Activated CD4-positive, alpha-beta T cell treated with anti-CD3 and anti-CD28 coated beads, Interleukin-2, amount 50 U/mL, for 48 hours (primary cell): ENCODE data around the gene KRTAP19-8.

Experiments used
- DNase-seq, 2 experiments: peaks; one replicate each; pipeline ENCODE4 v3.0.0-alpha.2; 2020

Gene KRTAP19-8

DNA sequence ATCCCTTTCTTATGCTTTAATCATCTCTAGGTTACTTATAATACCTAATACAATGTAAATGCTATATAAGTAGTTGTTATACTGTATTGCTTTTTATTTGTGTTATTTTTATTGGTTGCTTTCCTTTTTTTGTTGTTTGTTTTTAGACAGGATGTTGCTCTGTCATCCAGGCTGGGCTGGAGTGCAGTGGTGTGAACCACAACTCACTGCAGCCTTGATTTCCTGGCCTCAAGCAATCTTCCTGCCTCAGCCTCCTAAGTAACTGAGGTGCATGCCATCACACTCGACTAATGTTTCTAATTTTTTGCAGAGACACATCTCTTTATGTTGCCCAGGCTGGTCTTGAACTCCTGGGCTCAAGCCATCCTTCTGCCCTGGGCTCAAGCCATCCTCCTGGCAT, 26.9 kb downstream of the KRTAP19-8 start:
- DNase-seq, result no peak

DNA sequence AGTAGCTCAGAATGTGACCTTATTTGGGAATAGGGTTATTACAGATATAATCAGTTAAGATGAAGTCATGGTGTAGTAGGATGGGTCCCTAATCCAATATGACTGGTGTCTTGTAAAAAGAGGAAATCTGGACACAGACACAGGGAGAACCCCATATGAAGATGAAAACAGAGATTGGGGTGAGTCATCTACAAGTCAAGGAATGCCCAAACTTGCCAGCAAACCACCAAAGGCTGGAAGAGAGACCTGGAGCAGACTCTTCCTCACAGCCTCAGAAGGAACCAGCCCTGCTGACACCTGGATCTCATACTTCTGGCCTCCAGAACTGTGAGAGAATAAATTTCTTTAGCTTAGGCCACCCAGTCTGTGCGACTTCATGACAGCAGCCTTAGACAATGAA, 29.9 kb downstream of the KRTAP19-8 start:
- no peak for DNase-seq

DNA sequence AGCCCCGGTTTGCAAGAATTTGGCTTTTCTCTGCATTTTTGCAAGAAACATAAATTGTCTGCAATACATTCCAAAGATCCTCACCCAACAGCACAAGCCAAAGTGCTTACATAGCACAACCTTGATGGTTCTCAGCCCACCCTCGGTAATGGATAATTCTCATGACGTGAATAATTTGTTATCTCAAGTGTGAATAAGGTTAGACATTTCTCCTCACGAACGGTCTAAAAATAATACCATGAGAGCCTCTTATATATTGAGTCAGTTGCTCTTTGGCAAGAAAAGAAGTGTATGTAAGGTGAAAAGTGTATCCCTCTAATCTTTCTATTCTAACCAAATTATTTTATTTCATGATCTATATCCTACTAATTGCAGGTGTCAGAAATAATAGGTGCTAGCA, 33.3 kb downstream of the KRTAP19-8 start:
- no peak for DNase-seq

DNA sequence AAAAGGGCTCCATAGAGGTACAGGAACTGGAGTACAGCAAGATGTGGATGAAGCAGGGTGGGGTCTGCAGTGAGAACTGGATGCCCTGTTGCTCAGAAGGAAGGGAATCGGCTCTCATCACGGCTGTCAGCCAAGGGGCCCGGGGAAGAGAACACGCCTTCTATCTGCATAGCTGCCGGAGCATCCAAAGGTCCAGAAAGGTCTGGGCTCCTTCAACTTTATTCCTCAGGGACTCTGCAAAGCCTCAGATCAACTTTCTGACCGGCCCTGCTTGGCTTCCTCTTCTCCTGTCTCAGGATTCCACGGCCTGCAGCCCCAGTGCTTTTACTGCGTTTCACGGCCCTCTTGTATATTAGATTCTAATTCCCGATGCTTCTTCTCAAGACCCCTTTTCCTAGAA, 34.8 kb downstream of the KRTAP19-8 start:
- no peak for DNase-seq

DNA sequence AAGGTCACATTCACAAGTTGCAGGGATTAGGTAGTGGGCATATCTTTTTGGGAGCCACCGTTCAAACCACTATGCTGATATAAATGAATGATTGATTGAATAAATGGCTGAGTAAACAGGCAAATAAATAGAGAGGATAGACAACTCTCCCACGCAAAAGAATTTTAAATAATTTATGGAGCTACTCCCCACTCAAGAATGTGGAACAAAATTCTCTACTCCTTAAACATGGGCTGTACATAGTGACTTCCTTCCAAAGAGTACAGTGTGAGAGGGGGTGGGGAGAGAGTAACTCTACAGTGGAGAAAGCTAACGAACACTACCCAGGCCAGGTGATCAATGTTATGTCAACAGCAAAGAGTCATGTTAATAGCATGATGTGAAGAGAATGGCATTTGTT, 40.7 kb downstream of the KRTAP19-8 start:
- DNase-seq, result no peak

DNA sequence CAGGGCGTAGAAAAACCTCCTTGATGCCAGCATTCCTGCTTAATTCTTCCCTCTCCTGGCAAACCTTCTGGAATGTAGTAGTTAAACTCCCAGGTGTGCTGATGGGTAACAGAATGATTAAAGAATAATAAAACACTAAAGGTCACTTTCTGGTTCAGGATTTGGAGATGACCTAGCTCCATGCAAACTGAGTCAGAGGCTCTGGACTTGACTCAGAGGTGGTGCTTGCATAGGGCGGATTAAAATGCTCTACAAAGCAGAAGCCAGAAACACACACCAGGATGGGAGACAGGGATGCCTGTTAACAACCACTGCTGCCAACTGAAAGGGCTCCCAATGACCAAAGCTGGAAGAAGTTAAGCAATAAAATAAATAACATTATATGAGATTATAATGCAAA, 41.5 kb downstream of the KRTAP19-8 start:
- DNase-seq, result no peak

DNA sequence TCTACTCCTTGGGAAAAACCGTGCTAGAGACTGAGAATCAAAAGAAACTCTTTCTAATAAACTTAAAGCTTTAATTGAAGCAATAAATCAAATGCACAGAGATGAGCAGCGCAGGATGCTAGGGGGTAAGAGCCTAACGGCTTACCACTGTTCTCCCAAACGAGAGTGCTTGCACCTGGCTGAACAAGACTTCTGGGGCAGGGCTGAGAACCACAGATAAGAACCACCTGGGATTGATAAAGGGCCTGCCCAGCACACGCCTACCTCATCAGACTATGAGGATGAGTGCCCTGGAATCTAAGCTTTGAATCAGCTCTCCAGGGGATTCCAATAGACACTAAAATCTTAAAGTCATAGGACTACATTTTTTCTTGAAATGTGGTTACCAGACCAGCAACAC, 43.3 kb downstream of the KRTAP19-8 start:
- no peak for DNase-seq

DNA sequence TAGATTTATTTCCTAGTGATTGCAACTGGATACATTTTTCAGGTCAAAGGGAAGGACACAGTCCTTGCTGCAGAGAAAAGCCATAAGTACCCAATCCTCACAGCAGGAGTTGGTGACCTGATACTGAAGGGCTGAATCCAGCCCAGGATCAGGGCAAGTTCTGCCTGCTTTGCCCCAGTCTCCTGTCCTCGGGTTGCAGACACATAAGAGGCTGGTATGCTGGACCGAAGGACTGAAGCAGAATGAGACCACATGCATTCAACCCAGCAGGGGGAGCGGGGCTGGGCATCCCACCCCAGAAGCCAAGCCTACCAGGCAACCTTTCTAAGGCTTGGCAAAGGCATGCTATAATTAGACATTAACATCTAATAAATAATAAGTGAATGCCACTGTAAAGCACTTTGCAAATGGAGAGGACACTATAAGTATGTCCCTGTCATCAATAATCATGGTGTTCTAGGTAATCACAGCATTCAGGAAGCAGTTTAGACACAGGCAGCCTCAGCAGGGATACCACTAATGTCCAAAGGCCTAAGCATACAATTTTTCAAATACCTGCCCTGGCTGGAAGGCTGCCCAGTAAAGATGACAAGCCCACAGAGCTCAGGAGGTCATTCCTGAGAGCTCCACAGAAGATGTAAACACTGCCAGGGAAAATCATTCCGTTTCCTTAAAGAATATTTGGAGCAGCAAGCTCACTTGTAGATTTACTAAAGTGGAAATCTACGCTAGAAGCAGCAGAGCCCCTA, 47.6 kb downstream of the KRTAP19-8 start:
- no peak for DNase-seq

DNA sequence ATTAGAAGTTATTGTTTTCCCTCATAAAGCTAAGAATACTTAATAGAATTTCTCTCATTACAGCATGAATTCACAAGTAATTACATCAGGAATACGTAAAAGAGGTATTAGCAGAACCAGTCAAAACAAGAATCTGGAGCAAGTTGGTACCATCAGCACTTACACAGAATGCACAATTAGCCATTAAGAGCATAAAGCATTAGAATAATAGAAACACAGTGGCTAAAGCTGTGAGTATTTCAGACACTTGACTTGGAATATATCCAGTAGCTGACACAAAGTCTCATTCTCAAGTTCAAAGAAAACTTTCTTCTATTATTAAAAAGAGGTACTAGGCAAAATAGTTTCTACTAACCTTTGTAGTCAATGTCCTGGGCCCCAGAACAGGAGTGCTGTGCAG, 49.6 kb downstream of the KRTAP19-8 start:
- no peak for DNase-seq
